Measurements from ENCODE around the gene APOBEC3F.
A peak's percentile ranks its signal among the peaks of the same experiment; 100 is the strongest.

APOBEC3F gene

GRCh38 chr22:39092111-39092862, 51.6 kb downstream of the APOBEC3F start:
- TF ChIP-seq CTCF (conservative IDR thresholded peaks at IDR 0.05; ENCODE audit: low read depth, low read length) = no peak
- no peak for DNase-seq (ENCODE audit: low read depth)

GRCh38 chr22:39094717-39095389, 54.2 kb downstream of the APOBEC3F start:
- no peak overlapping the region for H3K4me3 ChIP-seq (ENCODE audit: low read depth, low read length)
- no peak for TF ChIP-seq CTCF (conservative IDR thresholded peaks at IDR 0.05; ENCODE audit: low read depth, low read length)
- DNase-seq (ENCODE audit: low read depth) = no peak

More at GRCh38 chr22:39092111-39092862, 51.6 kb downstream of the APOBEC3F start:
- H3K4me3 ChIP-seq (ENCODE audit: low read depth, low read length) = no peak overlapping the region

GRCh38 chr22:39095971-39096370, 55.3 kb downstream of the APOBEC3F start:
- H3K4me3 ChIP-seq (ENCODE audit: low read depth, low read length) = no peak overlapping the region
- no peak for DNase-seq (ENCODE audit: low read depth)
- TF ChIP-seq CTCF (conservative IDR thresholded peaks at IDR 0.05; ENCODE audit: low read depth, low read length) = no peak

- DNase-seq (ENCODE audit: low read depth) = peak; percentile 10
- no peak within 1 kb of the TSS for H3K4me3 ChIP-seq (ENCODE audit: low read depth, low read length)
- no peak for TF ChIP-seq CTCF (conservative IDR thresholded peaks at IDR 0.05; ENCODE audit: low read depth, low read length)
These were observed 56.7 kb downstream of the APOBEC3F start, which contains the start of gene APOBEC3H for GRCh38 chr22:39097098-39098020. TSS of gene APOBEC3H (plus strand) at chr22:39097244. CDS start at chr22:39100279, 3,035 bp downstream.

GRCh38 chr22:39098026-39098425, 57.4 kb downstream of the APOBEC3F start:
- no peak for DNase-seq (ENCODE audit: low read depth)
- no peak for TF ChIP-seq CTCF (conservative IDR thresholded peaks at IDR 0.05; ENCODE audit: low read depth, low read length)
- H3K4me3 ChIP-seq (ENCODE audit: low read depth, low read length) = no peak overlapping the region

GRCh38 chr22:39098576-39098975, 57.9 kb downstream of the APOBEC3F start:
- no peak for TF ChIP-seq CTCF (conservative IDR thresholded peaks at IDR 0.05; ENCODE audit: low read depth, low read length)
- H3K4me3 ChIP-seq (ENCODE audit: low read depth, low read length) = no peak overlapping the region
- DNase-seq (ENCODE audit: low read depth) = no peak

All from choroid plexus epithelial cell (primary cell).